ENCODE data around the gene E2F4. TPM values are rescaled to one million over a fixed set of nuclear protein-coding genes. Genes with fewer than 3 reads are reported as not detected.

Gene E2F4
- total RNA-seq, 3 donors from 2014 or later: 70.5 to 77.4 (median 72.9) TPM

- no peak for DNase-seq
- intact Hi-C loops (cut with DNase I, micrococcal nuclease): loop anchor here in 1 of 2 donors (10.0 kb wide), 1 partner anchor 207 kb away; no protein-coding TSS in a partner anchor
- no peak for ATAC-seq
- TF ChIP-seq CTCF (IDR thresholded peaks at IDR 0.05): no peak
- no peaks in the 10 kb centered on the region for H3K9me3 ChIP-seq
- H3K4me3 ChIP-seq: no peak overlapping the region
- peaks cover 33% of the 10 kb centered on the region for H3K4me1 ChIP-seq (ENCODE audit: low read depth)
- no peaks in the 10 kb centered on the region for H3K36me3 ChIP-seq (ENCODE audit: low read depth)
Observed at GRCh38 chr16:67181346-67181745, 10.6 kb upstream of the E2F4 start.

DNA sequence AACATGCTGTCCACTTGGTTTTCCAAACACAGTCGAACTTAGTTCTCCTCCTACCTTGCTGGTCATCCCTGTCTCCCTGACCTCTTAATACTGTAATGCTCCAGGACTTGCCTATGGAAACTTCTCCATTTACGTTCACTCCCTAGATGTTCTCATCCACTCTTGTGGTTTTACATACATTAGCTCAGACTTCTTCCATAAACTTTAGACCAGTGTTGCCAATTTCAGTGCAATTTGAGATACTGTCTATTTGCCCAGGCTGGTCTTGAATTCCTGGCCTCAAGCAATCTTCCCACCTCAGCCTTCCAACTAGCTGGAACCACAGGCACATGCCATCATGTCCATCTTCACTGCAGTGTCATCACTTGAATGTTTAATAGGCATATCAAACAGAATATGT, 9.7 kb upstream of the E2F4 start:
- H3K4me3 ChIP-seq: no peak overlapping the region
- no peak for TF ChIP-seq CTCF (IDR thresholded peaks at IDR 0.05)
- no peaks in the 10 kb centered on the region for H3K9me3 ChIP-seq
- H3K4me1 ChIP-seq (ENCODE audit: low read depth): peaks cover 33% of the 10 kb centered on the region
- intact Hi-C loops (cut with DNase I, micrococcal nuclease): loop anchor here in 1 of 2 donors (10.0 kb wide), 1 partner anchor 207 kb away; no protein-coding TSS in a partner anchor
- DNase-seq (no peak), ATAC-seq (no peak)
- no peaks in the 10 kb centered on the region for H3K36me3 ChIP-seq (ENCODE audit: low read depth)

DNA sequence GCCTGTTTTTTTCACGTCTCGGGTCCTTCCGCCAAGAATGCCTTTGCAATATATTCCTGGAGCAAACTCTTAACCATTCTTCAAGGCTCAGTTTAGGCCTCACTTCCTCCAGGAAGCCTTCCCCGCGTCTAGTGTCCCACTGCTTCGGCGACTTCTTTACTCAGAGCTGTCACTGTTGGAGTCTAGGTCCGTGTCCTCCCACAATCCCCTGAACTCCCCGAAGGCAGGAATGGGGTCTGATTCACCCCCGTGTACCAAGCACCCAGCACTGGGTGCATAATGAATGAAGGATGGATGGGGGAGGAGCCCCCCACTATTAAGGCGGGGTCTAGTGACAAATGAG, 8.7 kb upstream of the E2F4 start:
- intact Hi-C loops (cut with DNase I, micrococcal nuclease): loop anchor here in 1 of 2 donors (10.0 kb wide), 1 partner anchor 208 kb away; no protein-coding TSS in a partner anchor
- DNase-seq (no peak), ATAC-seq (peak; percentile 0)
- TF ChIP-seq CTCF (IDR thresholded peaks at IDR 0.05): no peak
- Histone ChIP-seq H3K4me1 (ENCODE audit: low read depth) (peaks cover 30% of the 10 kb centered on the region), H3K36me3 (ENCODE audit: low read depth) (no peaks in the 10 kb centered on the region), H3K4me3 (peak overlapping the region; percentile 43), H3K9me3 (no peaks in the 10 kb centered on the region)

GRCh38 chr16:67183627-67184452, 8.1 kb upstream of the E2F4 start, which contains the start of gene MATCAP1:
MATCAP1 (minus strand) TSS chr16:67183963; CDS start chr16:67180610, 3,353 bp downstream.
- DNase-seq (peak; percentile 93 to 96 (median 95)), ATAC-seq (peak; percentile 92)
- Histone ChIP-seq H3K9me3 (no peaks in the 10 kb centered on the region), H3K36me3 (ENCODE audit: low read depth) (no peaks in the 10 kb centered on the region), H3K4me3 (peak within 1 kb of the TSS; percentile 43), H3K4me1 (ENCODE audit: low read depth) (peaks cover 25% of the 10 kb centered on the region)
- intact Hi-C loops (cut with DNase I, micrococcal nuclease): loop anchor here in 1 of 2 donors (10.0 kb wide), 1 partner anchor 209 kb away; no protein-coding TSS in a partner anchor
- TF ChIP-seq CTCF (IDR thresholded peaks at IDR 0.05): no peak

- intact Hi-C loops (cut with DNase I, micrococcal nuclease): loop anchor here in 1 of 2 donors (10.0 kb wide), 1 partner anchor 210 kb away; no protein-coding TSS in a partner anchor
- H3K9me3 ChIP-seq: no peaks in the 10 kb centered on the region
- peak overlapping the region; percentile 43 for H3K4me3 ChIP-seq
- no peak for DNase-seq
- H3K4me1 ChIP-seq (ENCODE audit: low read depth): peaks cover 22% of the 10 kb centered on the region
- TF ChIP-seq CTCF (IDR thresholded peaks at IDR 0.05): no peak
- no peaks in the 10 kb centered on the region for H3K36me3 ChIP-seq (ENCODE audit: low read depth)
- peak; percentile 27 for ATAC-seq
Observed at GRCh38 chr16:67184453-67184994, 7.4 kb upstream of the E2F4 start.
